Embryonic facial prominence (tissue), 1 donor: ENCODE measurements around the gene MTLN.
"Not testable (repeated sequence)": the region's sequence is repeated elsewhere in the genome, so short reads cannot be mapped to it uniquely, and the experiment has no call there.

Experiments
- DNase-seq: peaks from one replicate; pipeline ENCODE4 v3.0.0-alpha.2; 2016; ENCODE audit errors: extremely low spot score

Gene MTLN

DNA sequence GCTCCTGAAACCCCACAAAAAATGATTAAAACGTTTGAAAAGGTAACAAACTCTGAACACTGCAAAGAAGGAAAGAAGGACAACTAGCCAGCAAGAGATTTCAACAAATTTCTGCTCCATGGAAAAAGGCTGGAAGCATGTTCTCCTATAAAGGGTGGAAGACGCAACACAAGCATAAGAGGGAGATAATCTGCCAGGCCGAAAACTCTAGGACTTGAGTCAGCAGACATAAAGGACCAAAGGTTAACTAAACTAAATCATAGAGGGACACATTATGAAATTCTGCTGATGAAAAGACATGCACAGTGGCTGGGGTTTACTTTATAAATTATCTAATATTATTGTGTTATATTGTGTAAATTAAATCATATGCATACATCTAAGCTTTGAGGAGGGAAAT, 14.3 kb downstream of the MTLN start:
- no peak for DNase-seq

GRCh38 chr2:110197452-110197851, 14.9 kb downstream of the MTLN start:
- no peak for DNase-seq

DNA sequence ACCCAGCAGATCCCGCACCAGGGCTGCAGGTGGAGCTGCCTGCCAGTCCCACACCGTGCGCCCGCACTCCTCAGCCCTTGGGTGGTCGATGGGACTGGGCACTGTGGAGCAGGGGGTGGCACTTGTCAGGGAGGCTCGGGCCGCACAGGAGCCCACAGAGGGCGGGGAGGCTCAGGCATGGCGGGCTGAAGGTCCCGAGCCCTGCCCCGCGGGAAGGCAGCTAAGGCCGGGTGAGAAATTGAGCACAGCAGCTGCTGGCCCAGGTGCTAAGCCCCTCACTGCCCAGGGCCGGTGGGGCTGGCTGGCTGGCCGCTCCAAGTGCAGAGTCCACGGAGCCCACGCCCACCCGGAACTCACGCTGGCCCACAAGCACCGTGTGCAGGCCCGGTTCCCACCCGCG, 22.2 kb downstream of the MTLN start:
- DNase-seq: not testable (repeated sequence)

DNA sequence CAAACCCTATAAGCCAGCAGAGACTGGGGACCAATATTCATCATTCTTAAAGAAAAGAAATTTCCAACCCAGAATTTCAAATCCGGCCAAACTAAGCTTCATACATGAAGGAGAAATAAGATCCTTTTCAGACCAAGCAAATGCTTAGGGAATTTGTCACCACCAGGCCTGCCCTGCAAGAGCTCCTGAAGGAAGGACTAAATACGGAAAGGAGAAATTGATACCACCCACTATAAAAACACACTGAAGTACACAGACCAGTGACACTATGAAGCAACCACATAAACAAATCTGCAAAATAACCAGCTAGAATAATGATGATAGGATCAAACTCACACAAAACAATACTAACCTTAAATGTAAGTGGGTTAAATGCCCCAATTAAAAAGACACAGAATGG, 29.9 kb downstream of the MTLN start:
- DNase-seq: no peak

DNA sequence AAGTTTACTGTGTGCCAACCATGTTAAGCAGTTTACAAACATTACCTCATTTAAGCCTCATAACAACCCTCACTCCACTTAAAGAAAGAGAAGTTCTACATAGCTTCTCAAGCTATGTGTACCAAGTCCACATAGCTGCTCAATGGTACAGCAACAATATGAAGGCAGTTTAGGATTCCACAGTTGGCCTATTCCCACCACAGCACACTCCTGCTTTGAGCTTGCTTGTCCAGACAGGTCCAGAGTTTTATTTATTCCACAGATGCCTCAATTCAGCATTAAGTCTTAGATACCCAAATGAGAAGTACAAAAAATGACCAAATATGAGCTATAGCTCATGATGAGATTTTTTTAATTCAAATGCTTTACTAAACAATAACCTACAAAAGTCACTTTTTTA, 32.3 kb downstream of the MTLN start:
- no peak for DNase-seq

DNA sequence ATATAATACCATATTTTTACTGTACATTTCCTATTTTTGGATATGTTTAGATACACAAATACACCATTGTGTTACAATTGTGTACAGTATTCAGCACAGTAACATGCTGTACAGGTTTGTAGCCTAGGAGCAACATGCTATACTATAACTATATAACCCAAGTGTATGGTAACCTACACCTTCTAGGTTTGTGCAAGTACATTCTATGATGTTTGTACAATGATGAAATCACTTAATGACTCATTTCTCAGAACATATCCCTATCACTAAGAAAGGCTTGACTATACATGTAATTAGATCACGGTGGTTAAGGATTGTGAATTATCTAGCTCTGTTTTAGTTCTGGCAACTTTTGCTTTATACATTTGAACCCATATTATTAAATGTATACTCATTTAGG, 38.8 kb downstream of the MTLN start:
- DNase-seq: no peak

- DNase-seq: no peak
Measured at GRCh38 chr2:110172506-110172905, 39.8 kb downstream of the MTLN start.

- DNase-seq: no peak
Measured at GRCh38 chr2:110170102-110170501, 42.2 kb downstream of the MTLN start.

GRCh38 chr2:110167326-110168000, 44.9 kb downstream of the MTLN start:
- DNase-seq: no peak

- DNase-seq: no peak
Measured at GRCh38 chr2:110166266-110166665, 46.1 kb downstream of the MTLN start.
